ENCODE results near the gene ARHGEF4.

DNA sequence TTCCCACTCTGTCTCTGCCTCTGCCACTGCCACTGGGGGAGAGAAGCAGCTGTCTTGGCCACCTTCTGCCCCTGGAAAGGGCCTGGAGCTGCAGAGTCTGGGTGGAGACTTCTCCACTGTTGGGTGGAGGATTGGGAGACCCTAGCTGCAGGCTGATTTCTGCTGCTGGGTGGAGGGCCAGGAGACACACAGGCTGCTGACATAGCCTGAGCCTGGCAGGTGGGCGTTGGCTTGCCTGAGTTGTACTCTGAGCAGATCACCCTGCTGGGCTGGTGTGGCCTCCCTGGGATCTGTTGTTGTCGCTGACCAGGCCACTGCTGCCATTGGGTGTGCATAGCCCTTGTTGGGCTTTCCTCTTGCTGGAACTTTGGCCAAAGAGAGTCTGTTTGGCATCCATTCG lies 64.3 kb downstream of the ARHGEF4 start:
- TF ChIP-seq SUZ12 (IDR thresholded peaks at IDR 0.05) (no peak), FOXM1 (IDR thresholded peaks at IDR 0.05; ENCODE audit: borderline replicate concordance) (no peak), TARDBP (IDR thresholded peaks at IDR 0.05) (no peak), FOXA1 (IDR thresholded peaks at IDR 0.05) (no peak), ARNT (IDR thresholded peaks at IDR 0.05) (no peak), ZNF384 (IDR thresholded peaks at IDR 0.05) (no peak), FOXK2 (IDR thresholded peaks at IDR 0.05) (no peak), NFRKB (IDR thresholded peaks at IDR 0.05) (no peak), CTBP1 (IDR thresholded peaks at IDR 0.05; ENCODE audit: borderline replicate concordance) (no peak), BHLHE40 (IDR thresholded peaks at IDR 0.05; ENCODE audit: borderline replicate concordance) (no peak), SP1 (IDR thresholded peaks at IDR 0.05) (no peak), ELF4 (IDR thresholded peaks at IDR 0.05) (no peak)

Measured in HEK293T (cell line).